CD4-positive, alpha-beta T cell (primary cell): ENCODE results near the gene PLEKHG2. TPM values are rescaled to one million over a fixed set of nuclear protein-coding genes. Genes with fewer than 3 reads are reported as not detected.
"Not testable (repeated sequence)": the region's sequence is repeated elsewhere in the genome, so short reads cannot be mapped to it uniquely, and the experiment has no call there.

Experiments used
- ATAC-seq: fragments of 200-7000 bp; cut with Tn5 transposase; one replicate; pipeline ENCODE4 v1.10.0; 2022; ENCODE audit warnings: mild to moderate bottlenecking; ENCODE audit not compliant: poor library complexity
- CTCF ChIA-PET: fragments of 350-600 bp; sonication (Branson Sonifier 250); formaldehyde crosslinking; loops from one replicate; lab custom pipeline; 2021; ENCODE audit warnings: antibody characterized with exemption, inconsistent platforms; lab: Charles Lee
- POLR2A ChIA-PET: fragments of 350-600 bp; sonication (Branson Sonifier 250); formaldehyde crosslinking; loops from one replicate; lab custom pipeline; 2021; ENCODE audit warnings: antibody characterized with exemption, inconsistent platforms; lab: Charles Lee
- DNase-seq, 14 experiments: peaks; one replicate each; pipeline ENCODE4 v3.0.0-alpha.2; 2013 to 2020; ENCODE audit warnings: mixed read lengths in 2 of 14
- H3K27ac ChIP-seq, 2 donors: one replicate each; pipeline versions ENCODE4 v1.5.1 to v1.7.0; 2013; ENCODE audit warnings: low read length in 2 of 2, low read depth in 1 of 2, mild to moderate bottlenecking in 1 of 2
- H3K27me3 ChIP-seq, 2 experiments: 1 replicate in 1 of 2; 2 replicates in 1 of 2; pipeline versions ENCODE4 v1.6.1 to v1.7.0; 2013; ENCODE audit warnings: low read length in 2 of 2, control low read depth in 1 of 2, mild to moderate bottlenecking in 1 of 2, moderate library complexity in 1 of 2; ENCODE audit not compliant: insufficient read depth in 2 of 2, control insufficient read depth in 1 of 2
- H3K36me3 ChIP-seq: one replicate; pipeline ENCODE4 v1.6.1; 2013; ENCODE audit warnings: low read length, control low read depth; ENCODE audit not compliant: insufficient read depth
- H3K4me1 ChIP-seq: one replicate; pipeline ENCODE4 v1.6.1; 2013; ENCODE audit warnings: low read length, control low read depth; ENCODE audit not compliant: insufficient read depth
- H3K4me3 ChIP-seq: one replicate; pipeline ENCODE4 v1.5.1; 2013; ENCODE audit warnings: mild to moderate bottlenecking, low read length, moderate library complexity
- H3K9me3 ChIP-seq, 2 experiments: 1 replicate in 1 of 2; 2 replicates in 1 of 2; pipeline versions ENCODE4 v1.6.1 to v1.7.0; 2013; ENCODE audit warnings: low read length in 2 of 2, mild to moderate bottlenecking in 2 of 2, control low read depth in 1 of 2, moderate library complexity in 1 of 2; ENCODE audit not compliant: control insufficient read depth in 1 of 2, insufficient read depth in 1 of 2
- H3K27ac Mint-ChIP-seq: one replicate; pipeline ENCODE4 v1.8.0; 2020; ENCODE audit warnings: mixed read lengths
- H3K27me3 Mint-ChIP-seq: one replicate; pipeline ENCODE4 v1.8.0; 2021; ENCODE audit warnings: mixed read lengths
- H3K36me3 Mint-ChIP-seq: one replicate; pipeline ENCODE4 v1.8.0; 2021; ENCODE audit warnings: low read depth, mixed read lengths
- H3K4me1 Mint-ChIP-seq: one replicate; pipeline ENCODE4 v1.8.0; 2021; ENCODE audit warnings: low read depth, mixed read lengths
- H3K4me3 Mint-ChIP-seq: one replicate; pipeline ENCODE4 v1.8.0; 2020; ENCODE audit warnings: mild to moderate bottlenecking, mixed read lengths
- H3K9me3 Mint-ChIP-seq: one replicate; pipeline ENCODE4 v1.8.0; 2020; ENCODE audit warnings: mixed read lengths
- CTCF ChIP-seq: fragments of 200-600 bp; IDR thresholded peaks from one replicate; pipeline ENCODE4 v1.8.0; 2022; ENCODE audit warnings: antibody characterized with exemption, mild to moderate bottlenecking
- intact Hi-C, 2 experiments: fragments of 100-400 bp; cut with DNase I in 1 of 2; cut with micrococcal nuclease in 1 of 2; formaldehyde crosslinking; loops; one replicate each; pipeline versions ENCODE4 v1.15.1 to v1.9.0; 2023 to 2025; cut with DNase I, micrococcal nuclease
- total RNA-seq, 174 experiments: library from RNA in 2 of 174; stranded (reverse) in 2 of 174; gene quantifications; one replicate each; pipeline ENCODE4 v1.2.3 and lab custom pipeline; 2021 to 2026

PLEKHG2 gene
- total RNA-seq, 2 experiments from 2014 or later: 80.6 to 81.4 TPM

- H3K9me3 ChIP-seq: no peaks in the 10 kb centered on the region
- peaks cover 60% of the 10 kb centered on the region for H3K4me1 Mint-ChIP-seq
- peak overlapping the region; percentile 91 for H3K27ac Mint-ChIP-seq
- ChIA-PET POLR2A (interaction anchor here (1.8 to 3.9 kb wide), 6 partner anchors 13 to 86 kb away, joined by 15 to 163 read pairs (median 24); partner anchors contain the start of genes EID2B, MED29, PAF1 and PLEKHG2), CTCF (interaction anchor here (1.1 to 2.5 kb wide), 3 partner anchors 28 to 56 kb away, joined by 3 to 12 read pairs (median 3); partner anchors contain the start of gene TIMM50)
- peaks cover 60% of the 10 kb centered on the region for H3K4me1 ChIP-seq
- H3K4me3 Mint-ChIP-seq: peak overlapping the region; percentile 98
- peaks cover 18% of the 10 kb centered on the region for H3K36me3 ChIP-seq
- peaks cover 38% of the 10 kb centered on the region for H3K36me3 Mint-ChIP-seq
- H3K27me3 Mint-ChIP-seq: no peaks in the 10 kb centered on the region
- no peaks in the 10 kb centered on the region for H3K27me3 ChIP-seq
- no peak for DNase-seq
- H3K9me3 Mint-ChIP-seq: no peaks in the 10 kb centered on the region
- H3K27ac ChIP-seq: peak overlapping the region; percentile 89 to 94
- ATAC-seq: no peak
- H3K4me3 ChIP-seq: peak overlapping the region; percentile 99
- no peak for TF ChIP-seq CTCF
- intact Hi-C loops: loop anchor here (5.0 to 10.0 kb wide), 2 partner anchors 36 to 748 kb away; partner anchors contain the start of genes MAP3K10 (in 1 of the 2) and TIMM50 (in 1 of the 2)
These were observed 34.1 kb downstream of the PLEKHG2 start for GRCh38 chr19:39446365-39447084.

GRCh38 chr19:39448271-39448670 lies 35.8 kb downstream of the PLEKHG2 start:
- Histone ChIP-seq H3K27ac (peak overlapping the region in 1 of 2 donors; percentile 0), H3K9me3 (no peaks in the 10 kb centered on the region), H3K27me3 (no peaks in the 10 kb centered on the region), H3K4me1 (peaks cover 68% of the 10 kb centered on the region), H3K4me3 (no peak overlapping the region), H3K36me3 (peaks cover 35% of the 10 kb centered on the region)
- no peak for TF ChIP-seq CTCF
- no peaks in the 10 kb centered on the region for H3K9me3 Mint-ChIP-seq
- peak overlapping the region; percentile 78 for H3K27ac Mint-ChIP-seq
- H3K4me1 Mint-ChIP-seq: peaks cover 78% of the 10 kb centered on the region
- H3K4me3 Mint-ChIP-seq: peak overlapping the region; percentile 75
- H3K27me3 Mint-ChIP-seq: no peaks in the 10 kb centered on the region
- POLR2A ChIA-PET: interaction anchor here (0.9 kb wide), 1 partner anchor 12 kb away, joined by 3 read pairs; the partner anchor contains the start of gene RPS16
- peaks cover 55% of the 10 kb centered on the region for H3K36me3 Mint-ChIP-seq
- ATAC-seq (no peak), DNase-seq (no peak)
- intact Hi-C loops: loop anchor here (5.0 to 10.0 kb wide), 2 partner anchors 34 to 747 kb away; partner anchors contain the start of genes MAP3K10 (in 1 of the 2) and TIMM50 (in 1 of the 2)
- CTCF ChIA-PET: no interaction called here

GRCh38 chr19:39449116-39449797 lies 36.8 kb downstream of the PLEKHG2 start:
- CTCF ChIA-PET: no interaction called here
- H3K27me3 Mint-ChIP-seq: no peaks in the 10 kb centered on the region
- peaks cover 65% of the 10 kb centered on the region for H3K36me3 Mint-ChIP-seq
- peaks cover 44% of the 10 kb centered on the region for H3K36me3 ChIP-seq
- H3K9me3 ChIP-seq: no peaks in the 10 kb centered on the region
- H3K27me3 ChIP-seq: no peaks in the 10 kb centered on the region
- peaks cover 65% of the 10 kb centered on the region for H3K4me1 ChIP-seq
- H3K27ac ChIP-seq: no peak overlapping the region
- H3K4me3 Mint-ChIP-seq: peak overlapping the region; percentile 83
- H3K4me1 Mint-ChIP-seq: peaks cover 79% of the 10 kb centered on the region
- POLR2A ChIA-PET: no interaction called here
- no peak overlapping the region for H3K4me3 ChIP-seq
- no peak for TF ChIP-seq CTCF
- H3K27ac Mint-ChIP-seq: peak overlapping the region; percentile 78
- no peak for ATAC-seq
- no peak for DNase-seq
- H3K9me3 Mint-ChIP-seq: no peaks in the 10 kb centered on the region
- intact Hi-C loops: loop anchor here (5.0 to 10.0 kb wide), 2 partner anchors 33 to 746 kb away; partner anchors contain the start of genes MAP3K10 (in 1 of the 2) and TIMM50 (in 1 of the 2)

- POLR2A ChIA-PET: not testable (repeated sequence)
These were observed 38.8 kb downstream of the PLEKHG2 start for GRCh38 chr19:39451257-39451656.

More at GRCh38 chr19:39451257-39451656, 38.8 kb downstream of the PLEKHG2 start:
- H3K27ac ChIP-seq, intact Hi-C loops, DNase-seq, H3K27me3 Mint-ChIP-seq, H3K4me3 Mint-ChIP-seq, CTCF ChIA-PET, H3K27me3 ChIP-seq, H3K4me3 ChIP-seq, H3K9me3 Mint-ChIP-seq, ATAC-seq, H3K9me3 ChIP-seq: not testable (repeated sequence)
- peaks cover 57% of the 10 kb centered on the region for H3K4me1 ChIP-seq
- peaks cover 53% of the 10 kb centered on the region for H3K36me3 ChIP-seq
- Mint-ChIP-seq H3K36me3 (peaks cover 64% of the 10 kb centered on the region), H3K27ac (peak overlapping the region; percentile 22), H3K4me1 (peaks cover 70% of the 10 kb centered on the region)
